Liver (tissue), 3 donors: ENCODE measurements around the gene GRK6.

Experiments
- ATF3 ChIP-seq: IDR thresholded peaks from 2 replicates; pipeline ENCODE4 v1.6.1; 2016; ENCODE audit warnings: antibody characterized with exemption
- CTCF ChIP-seq: fragments of 150-350 bp; IDR thresholded peaks from 2 replicates; pipeline ENCODE4 v1.5.1; 2017; ENCODE audit warnings: improper control_type of control experiment, low read depth, low read length; ENCODE audit not compliant: missing input control
- EGR1 ChIP-seq, 2 donors: IDR thresholded peaks; 2 replicates each; pipeline ENCODE4 v1.6.1; 2016 to 2018; ENCODE audit warnings: antibody characterized with exemption in 2 of 2, low read depth in 2 of 2
- FOXA1 ChIP-seq: IDR thresholded peaks from 2 replicates; pipeline ENCODE4 v1.6.1; 2016; ENCODE audit warnings: antibody characterized with exemption
- GABPA ChIP-seq, 2 donors: IDR thresholded peaks in 1 of 2; conservative IDR thresholded peaks in 1 of 2; 2 replicates each; pipeline ENCODE4 v1.6.1; 2016; ENCODE audit warnings: antibody characterized with exemption in 2 of 2, mild to moderate bottlenecking in 1 of 2, moderate library complexity in 1 of 2
- JUND ChIP-seq, 2 donors: IDR thresholded peaks; 2 replicates each; pipeline ENCODE4 v1.6.1; 2016; ENCODE audit warnings: antibody characterized with exemption in 2 of 2
- MAX ChIP-seq: IDR thresholded peaks from 2 replicates; pipeline ENCODE4 v1.6.1; 2016; ENCODE audit warnings: antibody characterized with exemption
- NR2F2 ChIP-seq: IDR thresholded peaks from 2 replicates; pipeline ENCODE4 v1.6.1; 2016; ENCODE audit warnings: antibody characterized with exemption
- RAD21 ChIP-seq, 2 donors: IDR thresholded peaks; 2 replicates each; pipeline ENCODE4 v1.6.1; 2016; ENCODE audit warnings: antibody characterized with exemption in 2 of 2, mild to moderate bottlenecking in 2 of 2
- RXRA ChIP-seq, 2 donors: IDR thresholded peaks; 2 replicates each; pipeline ENCODE4 v1.6.1; 2017 to 2018; ENCODE audit warnings: antibody characterized with exemption in 2 of 2, mild to moderate bottlenecking in 1 of 2
- SP1 ChIP-seq: IDR thresholded peaks from 2 replicates; pipeline ENCODE4 v1.6.1; 2018; ENCODE audit warnings: antibody characterized with exemption, mild to moderate bottlenecking
- TAF1 ChIP-seq: conservative IDR thresholded peaks from 2 replicates; pipeline ENCODE4 v1.6.1; 2016; ENCODE audit warnings: antibody characterized with exemption, mild to moderate bottlenecking
- YY1 ChIP-seq: IDR thresholded peaks from 2 replicates; pipeline ENCODE4 v1.6.1; 2016; ENCODE audit warnings: antibody characterized with exemption, mild to moderate bottlenecking
- ZBTB33 ChIP-seq: IDR thresholded peaks from 2 replicates; pipeline ENCODE4 v1.6.1; 2016; ENCODE audit warnings: antibody characterized with exemption
- donor health status: healthy.
- donor health status: healthy.

- TF ChIP-seq CTCF (no peak), MAX (no peak), FOXA1 (no peak), RXRA (IDR thresholded peaks at IDR 0.05) (peak; percentile 14 to 52), RAD21 (IDR thresholded peaks at IDR 0.05) (peak in 1 of 2 donors; percentile 19), JUND (IDR thresholded peaks at IDR 0.05) (peak; percentile 83 to 85), GABPA (IDR thresholded peaks at IDR 0.05 in 1 of 2, conservative IDR thresholded peaks at IDR 0.05 in 1 of 2) (peak; percentile 61 to 80), TAF1 (peak; percentile 28), SP1 (peak; percentile 97), YY1 (peak; percentile 86), NR2F2 (peak; percentile 82), EGR1 (IDR thresholded peaks at IDR 0.05; ENCODE audit: low read depth in 2 of 2) (peak; percentile 90 to 95), ATF3 (peak; percentile 37), ZBTB33 (no peak)
These were observed 493 bp upstream of the GRK6 start for GRCh38 chr5:177425801-177426565.
